PC-9 (cell line): ENCODE results near the gene SRMS. TPM values are rescaled to one million over a fixed set of nuclear protein-coding genes. Genes with fewer than 3 reads are reported as not detected.

Source experiments
- BruUV-seq: library from RNA; stranded (reverse); fragments of 400-500 nt; replicated peaks from 2 replicates; lab custom pipeline; 2021; lab: Mats Ljungman, UMichigan
- CTCF ChIA-PET: fragments of 300-600 bp; sonication (Branson Sonifier 250); formaldehyde crosslinking; loops from one replicate; lab custom pipeline; 2022; ENCODE audit warnings: antibody characterized with exemption; lab: Charles Lee
- POLR2A ChIA-PET: fragments of 300-600 bp; sonication (Branson Sonifier 250); formaldehyde crosslinking; loops from one replicate; lab custom pipeline; 2022; ENCODE audit warnings: antibody characterized with exemption; ENCODE audit not compliant: unreplicated experiment; lab: Charles Lee
- DNase-seq, 2 experiments: peaks; one replicate each; pipeline versions ENCODE4 v3.0.0 to v3.0.0-alpha.2; 2015 to 2022; ENCODE audit warnings: mixed read lengths in 1 of 2
- H2AFZ ChIP-seq: fragments of 200-600 bp; sonication (generic); 2 replicates; pipeline ENCODE4 v1.8.1; 2017; ENCODE audit warnings: antibody characterized with exemption
- H3F3A ChIP-seq: fragments of 200-600 bp; sonication (generic); 2 replicates; pipeline ENCODE4 v1.8.1; 2017; ENCODE audit warnings: antibody characterized with exemption, mild to moderate bottlenecking, low read depth; ENCODE audit not compliant: insufficient read depth
- H3K27ac ChIP-seq: fragments of 200-600 bp; sonication (generic); 2 replicates; pipeline ENCODE4 v1.6.1; 2016; ENCODE audit warnings: mixed run types
- H3K27me3 ChIP-seq: fragments of 200-600 bp; sonication (generic); 2 replicates; pipeline ENCODE4 v1.6.1; 2016; ENCODE audit warnings: low read depth, mixed run types; ENCODE audit not compliant: insufficient read depth
- H3K36me3 ChIP-seq: fragments of 200-600 bp; sonication (generic); 2 replicates; pipeline ENCODE4 v1.6.1; 2016; ENCODE audit warnings: low read depth, mixed run types
- H3K4me1 ChIP-seq: fragments of 200-600 bp; sonication (generic); replicated peaks from 2 replicates; pipeline ENCODE4 v1.6.1; 2016; ENCODE audit warnings: mixed run types; ENCODE audit not compliant: insufficient read depth
- H3K4me2 ChIP-seq: fragments of 200-600 bp; sonication (generic); 2 replicates; pipeline ENCODE4 v1.6.1; 2017; ENCODE audit warnings: mixed run types
- H3K4me3 ChIP-seq: fragments of 200-600 bp; sonication (generic); 2 replicates; pipeline ENCODE4 v1.6.1; 2016; ENCODE audit warnings: mixed run types
- H3K79me2 ChIP-seq: fragments of 200-600 bp; sonication (generic); 2 replicates; pipeline ENCODE4 v1.6.1; 2017; ENCODE audit warnings: low read depth, mixed run types
- H3K9me2 ChIP-seq: fragments of 200-600 bp; sonication (generic); 2 replicates; pipeline ENCODE4 v1.8.1; 2017; ENCODE audit warnings: mild to moderate bottlenecking; ENCODE audit not compliant: insufficient read depth
- H3K9me3 ChIP-seq: fragments of 200-600 bp; sonication (generic); 2 replicates; pipeline ENCODE4 v1.8.1; 2016; ENCODE audit warnings: low read depth; ENCODE audit not compliant: insufficient read depth
- H4K20me1 ChIP-seq: fragments of 200-600 bp; sonication (generic); 2 replicates; pipeline ENCODE4 v1.8.1; 2017; ENCODE audit not compliant: insufficient read depth
- EZH2 ChIP-seq: fragments of 200-600 bp; sonication (generic); IDR thresholded peaks from 2 replicates; pipeline ENCODE4 v1.8.0; 2017; ENCODE audit warnings: antibody characterized with exemption, low read depth
- intact Hi-C: fragments of 100-400 bp; cut with micrococcal nuclease; formaldehyde crosslinking; loops from one replicate; pipeline ENCODE4 v1.10.0; 2022; ENCODE audit not compliant: unreplicated experiment
- total RNA-seq: library from RNA; stranded (reverse); gene quantifications from 2 replicates; pipeline ENCODE4 v1.2.3, GENCODE V29; 2021
- TF ChIP-seq, protein P1 (sequence below): fragments of 200-600 bp; sonication (generic); conservative IDR thresholded peaks from 2 replicates; pipeline ENCODE4 v1.6.1; 2017; ENCODE audit warnings: mixed run types, antibody characterized with exemption, mild to moderate bottlenecking, moderate library complexity

SRMS gene
- total RNA-seq, 1 experiment from 2014 or later, result 1.2 TPM

DNA sequence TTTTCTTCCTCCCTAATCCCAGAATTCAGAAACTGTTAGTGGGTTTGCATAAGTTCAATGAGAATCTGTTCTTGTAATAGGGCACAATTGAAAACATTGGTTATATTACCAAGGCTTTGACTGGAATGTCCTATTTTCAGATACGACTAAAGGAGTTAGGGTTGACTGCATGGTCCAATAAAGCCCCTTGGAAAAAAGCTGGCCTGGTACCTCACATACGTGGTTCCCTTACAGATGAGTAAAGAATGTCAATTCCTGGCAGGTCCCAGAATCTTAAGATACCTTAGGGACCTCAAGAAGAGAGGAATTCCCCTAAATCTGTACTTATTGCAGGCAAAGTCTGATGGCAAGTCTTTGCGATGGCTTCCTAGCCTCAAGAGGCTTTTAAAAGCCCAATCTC, 22.4 kb downstream of the SRMS start:
- no TSS peak for BruUV-seq
- TF ChIP-seq EZH2, result no peak
- TF ChIP-seq, protein P1, sequence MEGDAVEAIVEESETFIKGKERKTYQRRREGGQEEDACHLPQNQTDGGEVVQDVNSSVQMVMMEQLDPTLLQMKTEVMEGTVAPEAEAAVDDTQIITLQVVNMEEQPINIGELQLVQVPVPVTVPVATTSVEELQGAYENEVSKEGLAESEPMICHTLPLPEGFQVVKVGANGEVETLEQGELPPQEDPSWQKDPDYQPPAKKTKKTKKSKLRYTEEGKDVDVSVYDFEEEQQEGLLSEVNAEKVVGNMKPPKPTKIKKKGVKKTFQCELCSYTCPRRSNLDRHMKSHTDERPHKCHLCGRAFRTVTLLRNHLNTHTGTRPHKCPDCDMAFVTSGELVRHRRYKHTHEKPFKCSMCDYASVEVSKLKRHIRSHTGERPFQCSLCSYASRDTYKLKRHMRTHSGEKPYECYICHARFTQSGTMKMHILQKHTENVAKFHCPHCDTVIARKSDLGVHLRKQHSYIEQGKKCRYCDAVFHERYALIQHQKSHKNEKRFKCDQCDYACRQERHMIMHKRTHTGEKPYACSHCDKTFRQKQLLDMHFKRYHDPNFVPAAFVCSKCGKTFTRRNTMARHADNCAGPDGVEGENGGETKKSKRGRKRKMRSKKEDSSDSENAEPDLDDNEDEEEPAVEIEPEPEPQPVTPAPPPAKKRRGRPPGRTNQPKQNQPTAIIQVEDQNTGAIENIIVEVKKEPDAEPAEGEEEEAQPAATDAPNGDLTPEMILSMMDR, result no peak
- H3K27me3 ChIP-seq, result no peaks in the 10 kb centered on the region
- ChIA-PET CTCF (no interaction called here), POLR2A (interaction anchor here (0.7 to 1.0 kb wide), 3 partner anchors 9 to 589 kb away, joined by 3 to 14 read pairs (median 4); no protein-coding TSS in a partner anchor)
- H3K9me2 ChIP-seq, result no peaks in the 10 kb centered on the region
- no peak overlapping the region for H2AFZ ChIP-seq
- H3K4me3 ChIP-seq, result no peak overlapping the region
- H4K20me1 ChIP-seq, result no peaks in the 10 kb centered on the region; the same call in 1 of the 2 replicates
- DNase-seq, result no peak
- H3K4me1 ChIP-seq, result no peaks in the 10 kb centered on the region; the same call in 1 of the 2 replicates
- peaks cover 11% of the 10 kb centered on the region for H3K9me3 ChIP-seq
- peaks cover 18% of the 10 kb centered on the region for H3K36me3 ChIP-seq
- peaks cover 7% of the 10 kb centered on the region for H3K79me2 ChIP-seq
- H3F3A ChIP-seq, result peaks cover 56% of the 10 kb centered on the region; the same call in 1 of the 2 replicates
- H3K4me2 ChIP-seq, result no peak overlapping the region
- intact Hi-C loops, result no loop called here
- H3K27ac ChIP-seq, result no peak overlapping the region

DNA sequence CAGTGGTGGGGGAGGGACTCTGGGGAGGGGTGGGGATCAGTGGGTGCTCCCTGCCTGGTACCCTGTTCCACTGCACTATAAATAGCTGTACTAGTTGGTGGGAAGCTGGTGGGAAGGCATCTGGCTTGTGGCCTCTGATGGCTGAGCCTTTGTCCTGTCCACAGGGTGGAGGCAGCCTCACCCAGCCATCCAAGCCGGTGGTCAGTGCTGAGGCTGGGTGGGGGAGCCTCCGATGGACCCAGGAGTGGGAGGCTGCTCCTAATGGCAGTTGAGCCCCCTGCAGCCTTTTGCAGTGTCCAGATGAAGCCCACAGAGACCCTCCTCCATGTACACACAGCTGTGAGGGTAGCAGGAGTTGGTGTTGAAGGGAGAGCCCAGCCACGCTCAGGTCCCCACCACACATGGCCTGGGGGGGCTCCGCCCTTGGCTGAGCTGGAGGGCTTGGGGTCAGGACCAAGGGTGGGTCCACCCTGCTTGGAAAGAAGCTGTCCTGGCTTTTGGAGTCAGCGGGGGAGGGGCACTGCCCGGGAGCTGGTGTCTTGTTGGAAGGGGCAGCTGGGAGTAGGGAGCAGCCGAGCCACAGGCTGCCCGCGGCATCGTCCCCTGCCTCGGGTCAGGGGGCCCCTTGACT, 24.5 kb downstream of the SRMS start:
- H3K27me3 ChIP-seq, result no peaks in the 10 kb centered on the region
- no peak for DNase-seq
- no peaks in the 10 kb centered on the region; the same call in 1 of the 2 replicates for H3K4me1 ChIP-seq
- BruUV-seq, result TSS peak; percentile 12
- no peaks in the 10 kb centered on the region; the same call in 1 of the 2 replicates for H4K20me1 ChIP-seq
- no peak overlapping the region for H3K4me2 ChIP-seq
- ChIA-PET POLR2A (interaction anchor here (0.6 kb wide), 2 partner anchors 11 to 545 kb away, joined by 3 to 6 read pairs; no protein-coding TSS in a partner anchor), CTCF (interaction anchor here (0.6 to 0.9 kb wide), 2 partner anchors 15 to 238 kb away, joined by 4 to 7 read pairs; no protein-coding TSS in a partner anchor)
- H3K9me3 ChIP-seq, result peaks cover 11% of the 10 kb centered on the region
- peaks cover 45% of the 10 kb centered on the region; the same call in 1 of the 2 replicates for H3F3A ChIP-seq
- peaks cover 18% of the 10 kb centered on the region for H3K36me3 ChIP-seq
- H3K9me2 ChIP-seq, result no peaks in the 10 kb centered on the region
- H3K79me2 ChIP-seq, result peaks cover 7% of the 10 kb centered on the region
- no peak overlapping the region for H3K4me3 ChIP-seq
- H3K27ac ChIP-seq, result no peak overlapping the region
- H2AFZ ChIP-seq, result no peak overlapping the region
- intact Hi-C loops, result no loop called here
- TF ChIP-seq EZH2, result no peak
- TF ChIP-seq, protein P1, result no peak

GRCh38 chr20:63522091-63522868, 25.3 kb downstream of the SRMS start:
- Histone ChIP-seq H3F3A (peaks cover 41% of the 10 kb centered on the region; the same call in 1 of the 2 replicates), H3K4me2 (no peak overlapping the region), H3K27ac (no peak overlapping the region), H2AFZ (no peak overlapping the region), H3K27me3 (no peaks in the 10 kb centered on the region), H3K9me3 (peaks cover 11% of the 10 kb centered on the region), H3K4me1 (peaks cover 1% of the 10 kb centered on the region; the same call in 1 of the 2 replicates), H3K79me2 (peaks cover 7% of the 10 kb centered on the region), H3K36me3 (peaks cover 18% of the 10 kb centered on the region), H3K9me2 (no peaks in the 10 kb centered on the region), H3K4me3 (no peak overlapping the region), H4K20me1 (no peaks in the 10 kb centered on the region; the same call in 1 of the 2 replicates)
- BruUV-seq, result no TSS peak
- no peak for DNase-seq
- ChIA-PET POLR2A (interaction anchor here (0.5 to 0.6 kb wide), 2 partner anchors 9 to 12 kb away, joined by 3 to 5 read pairs; no protein-coding TSS in a partner anchor), CTCF (interaction anchor here (0.6 to 1.3 kb wide), 3 partner anchors 16 to 238 kb away, joined by 4 to 7 read pairs (median 4); no protein-coding TSS in a partner anchor)
- intact Hi-C loops, result no loop called here
- TF ChIP-seq EZH2, result no peak
- TF ChIP-seq, protein P1, result no peak
